WTC11 (cell line): ENCODE measurements around the gene EPHA2. TPM values are rescaled to one million over a fixed set of nuclear protein-coding genes. Genes with fewer than 3 reads are reported as not detected.

Source experiments
- CBFB ChIP-seq: sonication (generic); formaldehyde crosslinking; IDR thresholded peaks from 2 replicates; pipeline ENCODE4 v1.8.1; 2022; ENCODE audit warnings: mild to moderate bottlenecking, low read depth, missing genetic modification reagents
- EMX1 ChIP-seq: fragments of 250-450 bp; sonication (Bioruptor Pico); IDR thresholded peaks from 2 replicates; pipeline ENCODE4 v1.8.0; 2021; ENCODE audit warnings: mild to moderate bottlenecking
- IRF2 ChIP-seq: sonication (generic); formaldehyde crosslinking; IDR thresholded peaks from 2 replicates; pipeline ENCODE4 v1.8.0; 2022; ENCODE audit warnings: low read depth, missing genetic modification reagents, borderline replicate concordance
- JAZF1 ChIP-seq: fragments of 250-450 bp; sonication (Bioruptor Pico); IDR thresholded peaks from 2 replicates; pipeline ENCODE4 v1.9.0; 2021; ENCODE audit warnings: moderate library complexity, mild to moderate bottlenecking, inconsistent platforms
- PREB ChIP-seq: sonication (generic); formaldehyde crosslinking; IDR thresholded peaks from 2 replicates; pipeline ENCODE4 v1.8.1; 2022; ENCODE audit warnings: mild to moderate bottlenecking, missing genetic modification reagents, moderate library complexity, borderline replicate concordance
- RELA ChIP-seq: sonication (generic); formaldehyde crosslinking; IDR thresholded peaks from 2 replicates; pipeline ENCODE4 v1.8.1; 2022; ENCODE audit warnings: missing genetic modification reagents, mild to moderate bottlenecking, borderline replicate concordance
- SOX15 ChIP-seq: fragments of 250-450 bp; sonication (Bioruptor Pico); IDR thresholded peaks from 2 replicates; pipeline ENCODE4 v1.9.0; 2021; ENCODE audit warnings: mild to moderate bottlenecking
- ZMAT4 ChIP-seq: fragments of 250-450 bp; sonication (Bioruptor Pico); IDR thresholded peaks from 2 replicates; pipeline ENCODE4 v1.9.0; 2021; ENCODE audit warnings: mild to moderate bottlenecking
- total RNA-seq: library from RNA; stranded (reverse); gene quantifications from 3 replicates; pipeline ENCODE4 v1.2.3, GENCODE V29; 2021

EPHA2 gene
- total RNA-seq, 1 experiment from 2014 or later, result 44.4 TPM

- TF ChIP-seq PREB (CRISPR knock-in tag) (no peak), IRF2 (CRISPR knock-in tag) (no peak), ZMAT4 (CRISPR knock-in tag) (no peak), EMX1 (CRISPR knock-in tag) (no peak), CBFB (no peak), JAZF1 (CRISPR knock-in tag) (no peak), RELA (CRISPR knock-in tag) (no peak), SOX15 (no peak)
- TF ChIP-seq, all 79 proteins: peak for 0
Observed at GRCh38 chr1:16075337-16076030, 80.4 kb downstream of the EPHA2 start (continued).

Other genes with a start within 250 kb of the EPHA2 start
- gene ZBTB17, start 180.0 kb downstream of the EPHA2 start, total RNA-seq, result 27.6 to 32.0 TPM (median 27.9 TPM) in 3 replicates
- 0.11 TPM in 1 of 3 replicates, not detected in the others for gene SRARP, start 151.8 kb downstream of the EPHA2 start, total RNA-seq
- gene HSPB7, start 138.0 kb downstream of the EPHA2 start, total RNA-seq, result 0.11 to 0.23 TPM (median 0.21 TPM) in 3 replicates
- gene CLCNKA, start 134.0 kb downstream of the EPHA2 start, total RNA-seq, result 1.5 to 2.7 TPM (median 2.7 TPM) in 3 replicates
- 1.8 to 3.1 TPM (median 2.5 TPM) in 3 replicates for gene CLCNKB, start 112.3 kb downstream of the EPHA2 start, total RNA-seq
- gene FAM131C, start 82.4 kb downstream of the EPHA2 start, total RNA-seq, result 1.4 to 2.0 TPM (median 1.8 TPM) in 3 replicates
- gene ARHGEF19, start 56.6 kb upstream of the EPHA2 start, total RNA-seq, result 51.1 to 53.1 TPM (median 52.9 TPM) in 3 replicates
- gene CPLANE2, start 81.1 kb upstream of the EPHA2 start, total RNA-seq, result 3.9 to 5.0 TPM (median 4.9 TPM) in 3 replicates
- 16.6 to 18.0 TPM (median 17.5 TPM) in 3 replicates for gene FBXO42, start 196.4 kb upstream of the EPHA2 start, total RNA-seq
- 94.9 to 113 TPM (median 104 TPM) in 3 replicates for gene SZRD1, start 211.2 kb upstream of the EPHA2 start, total RNA-seq